SK-N-SH (cell line): ENCODE results near the gene RAET1E.

Experiments
- CHD2 ChIP-seq: fragments of 150-350 bp; IDR thresholded peaks from 2 replicates; pipeline ENCODE4 v1.6.1; 2018; ENCODE audit warnings: low read length; ENCODE audit not compliant: partially characterized antibody
- CTCF ChIP-seq: fragments of 200-600 bp; sonication (generic); IDR thresholded peaks from 2 replicates; pipeline ENCODE4 v1.6.1; 2017; ENCODE audit warnings: antibody characterized with exemption, mild to moderate bottlenecking, moderate library complexity
- EP300 ChIP-seq, 2 experiments: IDR thresholded peaks; 2 replicates each; pipeline versions ENCODE4 v1.4.0 to v1.6.1; 2012; ENCODE audit warnings: borderline replicate concordance in 1 of 2, low read depth in 1 of 2, low read length in 1 of 2
- EZH2phosphoT487 ChIP-seq: fragments of 200-600 bp; sonication (generic); IDR thresholded peaks from 2 replicates; pipeline ENCODE4 v1.6.1; 2017; ENCODE audit warnings: low read depth, mixed run types, mild to moderate bottlenecking, antibody characterized with exemption, moderate library complexity, borderline replicate concordance
- FOXM1 ChIP-seq: IDR thresholded peaks from 2 replicates; pipeline ENCODE4 v1.4.0; 2012; ENCODE audit warnings: low read depth, mild to moderate bottlenecking
- GATA2 ChIP-seq: sonication (generic); formaldehyde crosslinking; IDR thresholded peaks from 2 replicates; pipeline ENCODE4 v1.5.0; 2020; ENCODE audit warnings: mild to moderate bottlenecking, missing genetic modification reagents
- PBX3 ChIP-seq: IDR thresholded peaks from 2 replicates; pipeline ENCODE4; 2012
- POLR2AphosphoS5 ChIP-seq: IDR thresholded peaks from 2 replicates; pipeline ENCODE4 v1.6.1; 2012; ENCODE audit warnings: low read depth, low read length
- RAD21 ChIP-seq: IDR thresholded peaks from 2 replicates; pipeline ENCODE4 v1.6.1; 2012; ENCODE audit warnings: mild to moderate bottlenecking, low read length
- RCOR1 ChIP-seq: fragments of 150-350 bp; IDR thresholded peaks from 2 replicates; pipeline ENCODE4 v1.6.1; 2017; ENCODE audit warnings: antibody characterized with exemption, low read length
- RFX5 ChIP-seq: IDR thresholded peaks from 2 replicates; pipeline ENCODE4 v1.6.1; 2012; ENCODE audit warnings: mild to moderate bottlenecking, improper control_type of control experiment, low read length
- RXRA ChIP-seq: IDR thresholded peaks from 2 replicates; pipeline ENCODE4 v1.4.0; 2012; ENCODE audit warnings: low read depth, mild to moderate bottlenecking, borderline replicate concordance
- YY1 ChIP-seq: IDR thresholded peaks from 2 replicates; pipeline ENCODE4 v1.4.0; 2012; ENCODE audit warnings: low read depth, mild to moderate bottlenecking

GRCh38 chr6:149860513-149860833 lies 37.4 kb downstream of the RAET1E start:
- TF ChIP-seq CTCF (no peak), EP300 (IDR thresholded peaks at IDR 0.05; ENCODE audit: borderline replicate concordance in 1 of 2, low read depth in 1 of 2, low read length in 1 of 2) (no peak), POLR2AphosphoS5 (no peak), EZH2phosphoT487 (no peak), RXRA (no peak), RFX5 (no peak), YY1 (no peak), FOXM1 (no peak), PBX3 (no peak), RAD21 (no peak), CHD2 (no peak), RCOR1 (no peak), GATA2 (CRISPR knock-in tag) (no peak)
